ENCODE results near the gene CNPY3.

The CNPY3 gene

GRCh38 chr6:42978839-42979522 is 49.7 kb downstream of the CNPY3 start, which contains the start of gene PEX6:
Gene PEX6, minus strand, starts transcription at chr6:42979181. Its CDS starts 31 bp downstream, at chr6:42979150.
- Histone ChIP-seq H3K27me3 (replicated peaks; ENCODE audit: insufficient read depth, low read length) (no peaks in the 10 kb centered on the region), H3K4me3 (ENCODE audit: low read length) (peak within 1 kb of the TSS; percentile 97), H3K9me2 (replicated peaks; ENCODE audit: insufficient read depth, low read length) (no peaks in the 10 kb centered on the region), H3K79me2 (ENCODE audit: low read length) (peaks cover 17% of the 10 kb centered on the region), H3K36me3 (replicated peaks; ENCODE audit: insufficient read depth, low read length) (no peaks in the 10 kb centered on the region), H4K20me1 (ENCODE audit: insufficient read depth, low read length) (no peaks in the 10 kb centered on the region), H3F3A (ENCODE audit: insufficient read depth, low read length) (0 out of 2 replicates have a peak, but pooled peaks cover 5% of the 10 kb centered on the region), H3K4me2 (ENCODE audit: low read depth, low read length) (peak within 1 kb of the TSS; percentile 76), H3K9me3 (replicated peaks; ENCODE audit: insufficient read depth, low read length) (no peaks in the 10 kb centered on the region), H3K27ac (ENCODE audit: low read length) (peak within 1 kb of the TSS; percentile 40; the same call in 1 of the 2 replicates), H3K4me1 (ENCODE audit: low read length) (peaks cover 12% of the 10 kb centered on the region), H2AFZ (ENCODE audit: low read length) (peak within 1 kb of the TSS; percentile 79), H3K9ac (ENCODE audit: low read length) (peak within 1 kb of the TSS; percentile 83)
- DNase-seq, result peak; percentile 90
- TF ChIP-seq EZH2phosphoT487 (IDR thresholded peaks at IDR 0.05; ENCODE audit: low read length) (no peak), EZH2 (optimal IDR thresholded peaks at IDR 0.05; ENCODE audit: low read depth, low read length) (no peak)
- TF ChIP-seq, protein P1, sequence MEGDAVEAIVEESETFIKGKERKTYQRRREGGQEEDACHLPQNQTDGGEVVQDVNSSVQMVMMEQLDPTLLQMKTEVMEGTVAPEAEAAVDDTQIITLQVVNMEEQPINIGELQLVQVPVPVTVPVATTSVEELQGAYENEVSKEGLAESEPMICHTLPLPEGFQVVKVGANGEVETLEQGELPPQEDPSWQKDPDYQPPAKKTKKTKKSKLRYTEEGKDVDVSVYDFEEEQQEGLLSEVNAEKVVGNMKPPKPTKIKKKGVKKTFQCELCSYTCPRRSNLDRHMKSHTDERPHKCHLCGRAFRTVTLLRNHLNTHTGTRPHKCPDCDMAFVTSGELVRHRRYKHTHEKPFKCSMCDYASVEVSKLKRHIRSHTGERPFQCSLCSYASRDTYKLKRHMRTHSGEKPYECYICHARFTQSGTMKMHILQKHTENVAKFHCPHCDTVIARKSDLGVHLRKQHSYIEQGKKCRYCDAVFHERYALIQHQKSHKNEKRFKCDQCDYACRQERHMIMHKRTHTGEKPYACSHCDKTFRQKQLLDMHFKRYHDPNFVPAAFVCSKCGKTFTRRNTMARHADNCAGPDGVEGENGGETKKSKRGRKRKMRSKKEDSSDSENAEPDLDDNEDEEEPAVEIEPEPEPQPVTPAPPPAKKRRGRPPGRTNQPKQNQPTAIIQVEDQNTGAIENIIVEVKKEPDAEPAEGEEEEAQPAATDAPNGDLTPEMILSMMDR (IDR thresholded peaks at IDR 0.05; ENCODE audit: low read length), result no peak

- peak overlapping the region; percentile 76 for H3K4me2 ChIP-seq (ENCODE audit: low read depth, low read length)
- H3K36me3 ChIP-seq (replicated peaks; ENCODE audit: insufficient read depth, low read length), result no peaks in the 10 kb centered on the region
- no peaks in the 10 kb centered on the region for H3K9me2 ChIP-seq (replicated peaks; ENCODE audit: insufficient read depth, low read length)
- H3F3A ChIP-seq (ENCODE audit: insufficient read depth, low read length), result 0 out of 2 replicates have a peak, but pooled peaks cover 5% of the 10 kb centered on the region
- H3K79me2 ChIP-seq (ENCODE audit: low read length), result peaks cover 19% of the 10 kb centered on the region
- H3K4me1 ChIP-seq (ENCODE audit: low read length), result peaks cover 12% of the 10 kb centered on the region
- no peaks in the 10 kb centered on the region for H3K9me3 ChIP-seq (replicated peaks; ENCODE audit: insufficient read depth, low read length)
- H3K4me3 ChIP-seq (ENCODE audit: low read length), result peak overlapping the region; percentile 97
- H2AFZ ChIP-seq (ENCODE audit: low read length), result peak overlapping the region; percentile 79
- TF ChIP-seq EZH2 (optimal IDR thresholded peaks at IDR 0.05; ENCODE audit: low read depth, low read length), result no peak
- TF ChIP-seq, protein P1 (IDR thresholded peaks at IDR 0.05; ENCODE audit: low read length), result no peak
- no peak for TF ChIP-seq EZH2phosphoT487 (IDR thresholded peaks at IDR 0.05; ENCODE audit: low read length)
- peak overlapping the region; percentile 83; the same call in 1 of the 2 replicates for H3K9ac ChIP-seq (ENCODE audit: low read length)
- H3K27ac ChIP-seq (ENCODE audit: low read length), result peak overlapping the region; percentile 40; the same call in 1 of the 2 replicates
- DNase-seq, result peak; percentile 35
- no peaks in the 10 kb centered on the region for H4K20me1 ChIP-seq (ENCODE audit: insufficient read depth, low read length)
- H3K27me3 ChIP-seq (replicated peaks; ENCODE audit: insufficient read depth, low read length), result no peaks in the 10 kb centered on the region
These were observed 50.4 kb downstream of the CNPY3 start for GRCh38 chr6:42979523-42980177.

- H3K79me2 ChIP-seq (ENCODE audit: low read length), result peaks cover 35% of the 10 kb centered on the region
- no peaks in the 10 kb centered on the region for H3K9me3 ChIP-seq (replicated peaks; ENCODE audit: insufficient read depth, low read length)
- H3K9ac ChIP-seq (ENCODE audit: low read length), result no peak overlapping the region
- no peak for TF ChIP-seq EZH2 (optimal IDR thresholded peaks at IDR 0.05; ENCODE audit: low read depth, low read length)
- TF ChIP-seq, protein P1 (IDR thresholded peaks at IDR 0.05; ENCODE audit: low read length), result no peak
- H4K20me1 ChIP-seq (ENCODE audit: insufficient read depth, low read length), result no peaks in the 10 kb centered on the region
- no peaks in the 10 kb centered on the region for H3K9me2 ChIP-seq (replicated peaks; ENCODE audit: insufficient read depth, low read length)
- H3K36me3 ChIP-seq (replicated peaks; ENCODE audit: insufficient read depth, low read length), result no peaks in the 10 kb centered on the region
- H3K27ac ChIP-seq (ENCODE audit: low read length), result no peak overlapping the region
- H3F3A ChIP-seq (ENCODE audit: insufficient read depth, low read length), result 0 out of 2 replicates have a peak, but pooled peaks cover 5% of the 10 kb centered on the region
- H3K4me3 ChIP-seq (ENCODE audit: low read length), result no peak overlapping the region
- DNase-seq, result no peak
- peaks cover 12% of the 10 kb centered on the region for H3K4me1 ChIP-seq (ENCODE audit: low read length)
- H3K27me3 ChIP-seq (replicated peaks; ENCODE audit: insufficient read depth, low read length), result no peaks in the 10 kb centered on the region
- H3K4me2 ChIP-seq (ENCODE audit: low read depth, low read length), result no peak overlapping the region
- H2AFZ ChIP-seq (ENCODE audit: low read length), result no peak overlapping the region
These were observed 52.6 kb downstream of the CNPY3 start for GRCh38 chr6:42981836-42982235.

Data from MM.1S (cell line).